Measurements from ENCODE around the gene C11orf91. TPM values are rescaled to one million over a fixed set of nuclear protein-coding genes. Genes with fewer than 3 reads are reported as not detected.
"Not testable (repeated sequence)": the region's sequence is repeated elsewhere in the genome, so short reads cannot be mapped to it uniquely, and the experiment has no call there.

Gene C11orf91
- total RNA-seq, 1 donor from 2014 or later = not detected

- DNase-seq (ENCODE audit: low read depth) = peak; percentile 90
These were observed 22.1 kb upstream of the C11orf91 start for GRCh38 chr11:33722590-33723234.

GRCh38 chr11:33721984-33722383 lies 21.4 kb upstream of the C11orf91 start:
- peak; percentile 34 for DNase-seq (ENCODE audit: low read depth)

- peak; percentile 85 for DNase-seq (ENCODE audit: low read depth)
These were observed 20.8 kb upstream of the C11orf91 start for GRCh38 chr11:33721426-33721825.

- peak; percentile 33 for DNase-seq (ENCODE audit: low read depth)
These were observed 19.0 kb upstream of the C11orf91 start for GRCh38 chr11:33719587-33719986.

GRCh38 chr11:33718440-33718839 lies 17.8 kb upstream of the C11orf91 start:
- DNase-seq (ENCODE audit: low read depth) = peak; percentile 82

GRCh38 chr11:33716243-33716642 lies 15.6 kb upstream of the C11orf91 start:
- DNase-seq (ENCODE audit: low read depth) = peak; percentile 50

- no peak for DNase-seq (ENCODE audit: low read depth)
These were observed 13.3 kb upstream of the C11orf91 start for GRCh38 chr11:33713856-33714398.

GRCh38 chr11:33713151-33713855 lies 12.7 kb upstream of the C11orf91 start:
- DNase-seq (ENCODE audit: low read depth) = no peak

GRCh38 chr11:33712436-33712835 lies 11.8 kb upstream of the C11orf91 start:
- DNase-seq (ENCODE audit: low read depth) = no peak

GRCh38 chr11:33709466-33709865 lies 8.8 kb upstream of the C11orf91 start:
- DNase-seq (ENCODE audit: low read depth) = peak; percentile 49

- DNase-seq (ENCODE audit: low read depth) = no peak
These were observed 8.4 kb upstream of the C11orf91 start for GRCh38 chr11:33708985-33709384.

GRCh38 chr11:33707831-33708230 lies 7.2 kb upstream of the C11orf91 start:
- not testable (repeated sequence) for DNase-seq (ENCODE audit: low read depth)

GRCh38 chr11:33706966-33707365 lies 6.3 kb upstream of the C11orf91 start:
- DNase-seq (ENCODE audit: low read depth) = no peak

GRCh38 chr11:33706546-33706945 lies 5.9 kb upstream of the C11orf91 start:
- DNase-seq (ENCODE audit: low read depth) = no peak

GRCh38 chr11:33704240-33705002 lies 3.8 kb upstream of the C11orf91 start:
- DNase-seq (ENCODE audit: low read depth) = no peak

- DNase-seq (ENCODE audit: low read depth) = peak; percentile 63
These were observed 3.2 kb upstream of the C11orf91 start for GRCh38 chr11:33703788-33704187.

GRCh38 chr11:33703234-33703633 lies 2.6 kb upstream of the C11orf91 start:
- DNase-seq (ENCODE audit: low read depth) = no peak

GRCh38 chr11:33701302-33702230 lies 940 bp upstream of the C11orf91 start:
- DNase-seq (ENCODE audit: low read depth) = peak; percentile 69

- DNase-seq (ENCODE audit: low read depth) = no peak
These were observed 544 bp downstream of the C11orf91 start for GRCh38 chr11:33700063-33700501.

GRCh38 chr11:33699515-33700062 lies 1.0 kb downstream of the C11orf91 start:
- DNase-seq (ENCODE audit: low read depth) = no peak

Data from myocyte (in vitro differentiated cells).